Right atrium auricular region (tissue), 2 donors: ENCODE measurements around the gene TRIM2. TPM values are rescaled to one million over a fixed set of nuclear protein-coding genes. Genes with fewer than 3 reads are reported as not detected.

Source experiments
- DNase-seq: peaks from one replicate; pipeline ENCODE4 v3.0.0-alpha.2; 2019; ENCODE audit warnings: low spot score
- H3K27ac ChIP-seq, 2 donors: fragments of 200-600 bp; sonication (generic); 1 replicate in 1 of 2; 2 replicates in 1 of 2; pipeline ENCODE4 v1.5.1; 2016 to 2019
- H3K27me3 ChIP-seq, 2 donors: fragments of 200-600 bp; sonication (generic); one replicate each; pipeline versions ENCODE4 v1.5.1 to v1.6.0; 2017 to 2019
- H3K36me3 ChIP-seq: fragments of 200-600 bp; sonication (generic); one replicate; pipeline ENCODE4 v1.5.1; 2016
- H3K4me1 ChIP-seq, 2 donors: fragments of 200-600 bp; sonication (generic); one replicate each; pipeline versions ENCODE4 v1.5.1 to v1.6.0; 2017 to 2019
- H3K4me3 ChIP-seq, 2 donors: fragments of 200-600 bp; sonication (generic); 1 replicate in 1 of 2; 2 replicates in 1 of 2; pipeline ENCODE4 v1.5.1; 2017 to 2019; ENCODE audit warnings: mild to moderate bottlenecking in 1 of 2, moderate library complexity in 1 of 2
- H3K9me3 ChIP-seq, 2 donors: fragments of 200-600 bp; sonication (generic); one replicate each; pipeline ENCODE4 v1.5.1; 2019
- total RNA-seq, 2 donors: library from RNA; depleted of rRNA; stranded (reverse); fragments of >200 nt; gene quantifications; one replicate each; pipeline ENCODE4 v1.1.0, GENCODE V29; 2016
- TF ChIP-seq, protein P1 (sequence below), 2 donors: fragments of 200-600 bp; sonication (generic); IDR thresholded peaks; one replicate each; pipeline ENCODE4 v1.5.1; 2019; ENCODE audit warnings: antibody characterized with exemption in 2 of 2

Gene TRIM2
- total RNA-seq, 2 donors from 2014 or later: 17.7 to 29.9 TPM

DNA sequence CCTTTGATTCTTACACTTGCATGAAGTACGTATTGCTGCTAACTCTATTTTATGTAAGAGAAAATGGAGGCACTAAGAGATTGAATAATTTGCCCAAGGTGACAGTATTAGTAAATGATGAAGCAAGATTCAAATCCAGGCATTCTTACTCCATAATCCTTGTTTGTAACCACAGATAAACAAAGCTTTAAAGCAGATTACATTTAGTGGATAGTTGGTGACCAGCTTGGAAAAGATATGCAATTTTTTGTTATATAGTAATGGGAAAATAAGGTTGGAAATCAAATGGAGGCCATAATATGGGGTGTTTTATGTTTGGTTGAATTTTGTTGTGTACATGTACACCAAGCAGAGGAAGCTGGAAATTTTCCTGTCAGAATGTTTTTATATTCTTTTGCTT, 171.1 kb downstream of the TRIM2 start:
- Histone ChIP-seq H3K4me1 (no peaks in the 10 kb centered on the region), H3K4me3 (no peak overlapping the region), H3K36me3 (no peaks in the 10 kb centered on the region), H3K9me3 (peaks cover 0 to 14% of the 10 kb centered on the region in 2 donors), H3K27ac (no peak overlapping the region), H3K27me3 (no peaks in the 10 kb centered on the region)
- TF ChIP-seq, protein P1, sequence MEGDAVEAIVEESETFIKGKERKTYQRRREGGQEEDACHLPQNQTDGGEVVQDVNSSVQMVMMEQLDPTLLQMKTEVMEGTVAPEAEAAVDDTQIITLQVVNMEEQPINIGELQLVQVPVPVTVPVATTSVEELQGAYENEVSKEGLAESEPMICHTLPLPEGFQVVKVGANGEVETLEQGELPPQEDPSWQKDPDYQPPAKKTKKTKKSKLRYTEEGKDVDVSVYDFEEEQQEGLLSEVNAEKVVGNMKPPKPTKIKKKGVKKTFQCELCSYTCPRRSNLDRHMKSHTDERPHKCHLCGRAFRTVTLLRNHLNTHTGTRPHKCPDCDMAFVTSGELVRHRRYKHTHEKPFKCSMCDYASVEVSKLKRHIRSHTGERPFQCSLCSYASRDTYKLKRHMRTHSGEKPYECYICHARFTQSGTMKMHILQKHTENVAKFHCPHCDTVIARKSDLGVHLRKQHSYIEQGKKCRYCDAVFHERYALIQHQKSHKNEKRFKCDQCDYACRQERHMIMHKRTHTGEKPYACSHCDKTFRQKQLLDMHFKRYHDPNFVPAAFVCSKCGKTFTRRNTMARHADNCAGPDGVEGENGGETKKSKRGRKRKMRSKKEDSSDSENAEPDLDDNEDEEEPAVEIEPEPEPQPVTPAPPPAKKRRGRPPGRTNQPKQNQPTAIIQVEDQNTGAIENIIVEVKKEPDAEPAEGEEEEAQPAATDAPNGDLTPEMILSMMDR (IDR thresholded peaks at IDR 0.05): no peak
- DNase-seq: no peak

DNA sequence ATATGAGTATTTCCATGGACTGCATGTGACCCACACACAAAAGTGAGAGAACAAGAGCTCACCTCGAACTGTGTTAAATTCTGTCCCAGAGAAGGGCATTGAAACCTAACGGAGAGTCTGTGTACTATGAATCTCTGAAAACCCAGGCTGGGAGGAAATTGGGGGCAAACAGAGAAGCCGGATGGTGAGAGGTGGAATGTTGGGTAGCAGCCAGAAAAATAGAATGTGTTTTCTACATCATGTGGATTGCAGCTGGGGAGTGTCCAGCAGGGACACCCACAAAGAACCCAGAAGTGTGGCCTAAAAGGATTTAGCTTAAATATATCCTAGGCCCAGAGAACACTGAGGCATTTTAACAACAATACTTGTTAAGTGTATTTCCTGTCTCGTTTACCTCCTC, 178.9 kb downstream of the TRIM2 start:
- H3K36me3 ChIP-seq: no peaks in the 10 kb centered on the region
- DNase-seq: no peak
- no peak overlapping the region for H3K4me3 ChIP-seq
- H3K27me3 ChIP-seq: no peaks in the 10 kb centered on the region
- no peaks in the 10 kb centered on the region for H3K9me3 ChIP-seq
- H3K4me1 ChIP-seq: peaks cover 0 to 9% of the 10 kb centered on the region in 2 donors
- no peak overlapping the region for H3K27ac ChIP-seq
- TF ChIP-seq, protein P1 (IDR thresholded peaks at IDR 0.05): no peak

DNA sequence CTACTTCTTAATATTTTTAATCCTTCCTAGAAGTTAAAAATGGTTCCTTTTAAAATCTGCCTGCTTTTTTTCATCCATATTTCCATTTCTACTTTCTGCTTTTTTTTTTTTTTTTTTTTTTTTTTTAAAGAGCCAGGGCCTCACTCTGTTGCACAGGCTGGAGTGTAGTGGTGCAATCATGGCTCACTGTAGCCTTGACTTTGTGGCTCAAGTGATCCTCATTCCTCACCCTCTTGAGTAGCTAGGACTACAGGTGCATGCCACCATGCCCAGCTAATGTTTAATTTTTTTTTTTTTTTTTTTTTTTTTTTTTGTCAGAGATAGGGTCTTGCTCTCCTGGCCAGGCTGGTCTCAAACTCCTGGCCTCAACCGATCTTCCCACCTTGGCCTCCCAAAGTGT, 179.9 kb downstream of the TRIM2 start:
- DNase-seq: no peak
- Histone ChIP-seq H3K27ac (no peak overlapping the region), H3K9me3 (no peaks in the 10 kb centered on the region), H3K4me3 (no peak overlapping the region), H3K27me3 (no peaks in the 10 kb centered on the region), H3K36me3 (no peaks in the 10 kb centered on the region), H3K4me1 (peaks cover 0 to 9% of the 10 kb centered on the region in 2 donors)
- TF ChIP-seq, protein P1 (IDR thresholded peaks at IDR 0.05): no peak

DNA sequence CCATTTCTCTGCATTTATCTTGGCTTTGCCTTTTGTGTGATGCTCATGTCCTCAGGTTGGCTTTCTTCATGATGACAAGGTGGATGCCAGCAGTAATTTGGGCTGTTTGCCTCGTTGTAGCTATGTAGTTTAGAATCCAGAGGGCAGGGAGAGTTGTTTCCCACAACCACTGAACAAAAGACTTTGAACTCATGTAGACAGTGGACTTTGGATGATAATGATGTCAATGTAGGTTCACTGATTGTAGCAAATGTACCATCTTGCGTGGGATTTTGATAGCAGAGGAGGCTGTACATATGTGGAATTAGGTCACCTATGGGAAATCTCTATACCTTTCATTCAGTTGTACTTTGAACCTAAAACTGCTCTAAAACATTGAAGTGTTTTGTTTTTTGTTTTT, 181.5 kb downstream of the TRIM2 start:
- Histone ChIP-seq H3K27ac (no peak overlapping the region), H3K9me3 (no peaks in the 10 kb centered on the region), H3K4me3 (no peak overlapping the region), H3K27me3 (no peaks in the 10 kb centered on the region), H3K4me1 (peaks cover 0 to 9% of the 10 kb centered on the region in 2 donors), H3K36me3 (no peaks in the 10 kb centered on the region)
- DNase-seq: no peak
- TF ChIP-seq, protein P1 (IDR thresholded peaks at IDR 0.05): no peak

DNA sequence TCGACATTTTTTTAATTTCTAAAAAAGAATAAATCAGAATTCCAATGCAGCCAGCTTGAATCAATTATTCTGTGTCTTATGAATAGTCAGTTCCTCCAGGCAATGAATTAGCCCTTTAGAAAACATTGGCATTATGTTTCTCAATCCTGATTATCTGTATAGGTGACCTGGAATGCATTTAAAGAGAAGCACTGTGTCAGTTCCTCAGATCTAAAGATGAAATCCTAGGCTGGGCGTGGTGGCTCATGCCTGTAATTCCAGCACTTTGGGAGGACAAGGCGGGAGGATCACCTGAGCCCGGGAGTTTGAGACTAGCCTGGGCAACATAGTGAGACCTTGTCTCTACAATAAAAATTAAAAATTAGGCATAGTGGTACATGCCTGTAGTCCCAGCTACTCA, 183.7 kb downstream of the TRIM2 start:
- no peaks in the 10 kb centered on the region for H3K9me3 ChIP-seq
- TF ChIP-seq, protein P1 (IDR thresholded peaks at IDR 0.05): no peak
- no peak overlapping the region for H3K27ac ChIP-seq
- H3K36me3 ChIP-seq: no peaks in the 10 kb centered on the region
- DNase-seq: no peak
- peaks cover 0 to 7% of the 10 kb centered on the region in 2 donors for H3K4me1 ChIP-seq
- no peak overlapping the region for H3K4me3 ChIP-seq
- no peaks in the 10 kb centered on the region for H3K27me3 ChIP-seq

Other genes with a start within 250 kb of the TRIM2 start
- not detected for gene MND1, start 140.2 kb downstream of the TRIM2 start, total RNA-seq